Kidney epithelial cell (primary cell): Measurements from ENCODE around the gene U2AF1L4. TPM values are rescaled to one million over a fixed set of nuclear protein-coding genes. Genes with fewer than 3 reads are reported as not detected.

Experiments used
- DNase-seq: peaks from one replicate; pipeline ENCODE4 v3.0.0-alpha.2; 2010; ENCODE audit warnings: low read depth
- H3K27me3 ChIP-seq: 2 replicates; pipeline ENCODE4 v1.6.0; 2011; ENCODE audit warnings: low read length; ENCODE audit not compliant: control insufficient read depth, insufficient read depth
- H3K36me3 ChIP-seq: 2 replicates; pipeline ENCODE4 v1.5.1; 2011; ENCODE audit warnings: low read length; ENCODE audit not compliant: control insufficient read depth, insufficient read depth
- H3K4me3 ChIP-seq: 2 replicates; pipeline ENCODE4 v1.5.1; 2011; ENCODE audit warnings: low read depth, mild to moderate bottlenecking, control low read depth, low read length
- CTCF ChIP-seq: IDR thresholded peaks from 2 replicates; pipeline ENCODE4 v1.5.1; 2011; ENCODE audit warnings: mild to moderate bottlenecking, moderate library complexity, low read length, control low read depth, inconsistent platforms; ENCODE audit not compliant: insufficient read depth, poor library complexity, severe bottlenecking
- total RNA-seq: library from RNA; depleted of rRNA; stranded (reverse); fragments of >200 nt; gene quantifications from 2 replicates; pipeline ENCODE4 v1.2.3, GENCODE V29; 2015

Gene U2AF1L4
- total RNA-seq, 1 donor from 2014 or later = 15.5 TPM

DNA sequence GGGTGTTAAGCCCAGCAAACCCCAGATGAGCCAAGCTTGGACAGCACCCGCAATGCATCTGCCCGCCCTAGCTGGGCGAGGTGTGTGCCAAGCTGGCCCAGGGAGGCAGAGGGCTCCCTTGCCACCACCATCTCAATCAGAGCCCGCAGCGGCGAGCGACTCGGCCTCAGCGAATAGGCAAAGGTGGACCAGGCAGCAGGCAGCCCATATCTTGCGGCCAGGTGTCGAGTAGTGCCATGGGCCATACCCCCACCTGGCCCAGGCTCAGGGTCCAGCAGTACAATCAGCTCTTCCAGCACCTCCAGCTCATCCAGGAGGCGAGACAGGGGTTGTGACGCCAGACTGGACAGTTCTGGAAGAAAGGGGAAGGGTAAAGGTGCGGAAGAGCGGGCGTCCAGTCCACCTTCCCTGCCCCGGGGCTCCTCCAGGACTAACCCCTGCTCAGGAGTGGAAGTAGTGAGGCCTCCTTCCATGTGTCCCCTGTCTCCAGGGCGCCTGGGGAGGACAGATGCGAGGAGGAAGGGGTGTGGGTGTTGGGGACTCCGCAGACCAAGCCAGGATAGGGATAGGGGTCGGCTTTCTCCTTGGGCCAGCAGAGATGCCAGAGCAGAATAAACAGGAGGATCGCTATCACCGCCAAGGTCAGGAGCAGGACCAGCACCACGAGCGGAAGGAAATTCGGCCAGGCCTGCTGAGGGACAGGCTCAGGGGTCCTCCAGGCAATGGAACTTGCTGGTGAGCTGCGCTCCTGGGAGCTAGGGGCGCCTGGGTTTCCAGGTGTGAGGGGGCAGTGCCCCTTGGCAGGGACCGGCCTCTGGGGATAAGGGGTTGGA lies 5.7 kb downstream of the U2AF1L4 start:
- H3K4me3 ChIP-seq = peak overlapping the region; percentile 52

GRCh38 chr19:35738887-35739229 lies 6.4 kb downstream of the U2AF1L4 start:
- Histone ChIP-seq H3K36me3 (no peaks in the 10 kb centered on the region), H3K4me3 (no peak overlapping the region), H3K27me3 (no peaks in the 10 kb centered on the region)
- DNase-seq = no peak
- TF ChIP-seq CTCF = no peak

More for the DNA sequence above, 5.7 kb downstream of the U2AF1L4 start:
- DNase-seq = no peak
- Histone ChIP-seq H3K36me3 (no peaks in the 10 kb centered on the region), H3K27me3 (no peaks in the 10 kb centered on the region)
- no peak for TF ChIP-seq CTCF

DNA sequence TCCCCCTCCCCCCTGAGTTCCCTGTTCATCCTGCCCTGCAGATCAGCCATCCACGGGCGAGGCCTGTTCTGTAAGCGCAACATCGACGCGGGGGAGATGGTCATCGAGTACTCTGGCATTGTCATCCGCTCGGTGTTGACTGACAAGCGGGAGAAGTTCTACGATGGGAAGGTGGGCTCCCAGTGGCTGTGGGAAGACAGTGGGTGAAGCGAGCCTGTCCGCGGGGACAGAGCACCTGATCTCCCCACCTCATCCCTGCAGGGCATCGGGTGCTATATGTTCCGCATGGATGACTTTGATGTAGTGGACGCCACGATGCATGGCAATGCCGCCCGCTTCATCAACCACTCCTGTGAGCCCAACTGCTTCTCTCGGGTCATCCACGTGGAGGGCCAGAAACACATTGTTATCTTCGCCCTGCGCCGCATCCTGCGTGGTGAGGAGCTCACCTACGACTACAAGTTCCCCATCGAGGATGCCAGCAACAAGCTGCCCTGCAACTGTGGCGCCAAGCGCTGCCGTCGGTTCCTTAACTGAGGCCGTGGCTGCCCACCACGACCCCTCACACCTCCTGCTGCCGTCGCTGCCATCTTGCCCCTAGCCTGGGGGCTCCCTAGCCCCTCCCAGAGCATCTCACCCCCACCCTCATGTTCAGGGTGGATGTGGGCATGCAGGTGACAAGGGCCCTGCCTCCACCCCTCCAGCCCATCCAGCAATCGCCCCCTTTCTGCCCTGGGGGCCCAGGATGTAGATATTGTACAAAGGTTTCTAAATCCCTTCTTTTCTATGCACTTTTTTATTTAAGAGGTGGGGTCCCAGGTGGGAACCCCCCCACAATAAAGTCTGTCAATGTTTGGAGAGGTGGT lies 7.0 kb downstream of the U2AF1L4 start:
- no peaks in the 10 kb centered on the region for H3K27me3 ChIP-seq
- no peak for TF ChIP-seq CTCF
- H3K4me3 ChIP-seq = no peak overlapping the region
- no peak for DNase-seq
- no peaks in the 10 kb centered on the region for H3K36me3 ChIP-seq

GRCh38 chr19:35736913-35737886 lies 8.0 kb downstream of the U2AF1L4 start:
- peak; percentile 3 for TF ChIP-seq CTCF
- no peaks in the 10 kb centered on the region for H3K27me3 ChIP-seq
- no peak for DNase-seq
- H3K36me3 ChIP-seq = no peaks in the 10 kb centered on the region
- H3K4me3 ChIP-seq = no peak overlapping the region

- no peak for TF ChIP-seq CTCF
- H3K36me3 ChIP-seq = peaks cover 5% of the 10 kb centered on the region
- no peaks in the 10 kb centered on the region for H3K27me3 ChIP-seq
- no peak overlapping the region for H3K4me3 ChIP-seq
- DNase-seq = no peak
Observed at GRCh38 chr19:35734889-35735288, 10.3 kb downstream of the U2AF1L4 start.
